T-helper 1 cell treated with Interleukin-12 subunit alpha and Interleukin-12 subunit beta and Interleukin-4 antibody, amounts not matched to agents 30 μg/mL and 1 μg/mL, for 36 hours (primary cell): ENCODE measurements around the gene HDAC4.
A peak's percentile ranks its signal among the peaks of the same experiment; 100 is the strongest.

ENCODE experiments used
- H3K27ac Mint-ChIP-seq: one replicate; pipeline ENCODE4 v1.8.0; 2021; ENCODE audit warnings: mild to moderate bottlenecking, mixed read lengths
- H3K27me3 Mint-ChIP-seq: one replicate; pipeline ENCODE4 v1.8.0; 2021; ENCODE audit warnings: low read depth, mixed read lengths
- H3K36me3 Mint-ChIP-seq: one replicate; pipeline ENCODE4 v1.8.0; 2021; ENCODE audit warnings: low read depth, mixed read lengths
- H3K4me1 Mint-ChIP-seq: one replicate; pipeline ENCODE4 v1.8.0; 2021; ENCODE audit warnings: low read depth, mixed read lengths
- H3K4me3 Mint-ChIP-seq: one replicate; pipeline ENCODE4 v1.8.0; 2021; ENCODE audit warnings: mild to moderate bottlenecking, moderate library complexity, mixed read lengths
- H3K9me3 Mint-ChIP-seq: one replicate; pipeline ENCODE4 v1.8.0; 2021; ENCODE audit warnings: mixed read lengths

The HDAC4 gene

DNA sequence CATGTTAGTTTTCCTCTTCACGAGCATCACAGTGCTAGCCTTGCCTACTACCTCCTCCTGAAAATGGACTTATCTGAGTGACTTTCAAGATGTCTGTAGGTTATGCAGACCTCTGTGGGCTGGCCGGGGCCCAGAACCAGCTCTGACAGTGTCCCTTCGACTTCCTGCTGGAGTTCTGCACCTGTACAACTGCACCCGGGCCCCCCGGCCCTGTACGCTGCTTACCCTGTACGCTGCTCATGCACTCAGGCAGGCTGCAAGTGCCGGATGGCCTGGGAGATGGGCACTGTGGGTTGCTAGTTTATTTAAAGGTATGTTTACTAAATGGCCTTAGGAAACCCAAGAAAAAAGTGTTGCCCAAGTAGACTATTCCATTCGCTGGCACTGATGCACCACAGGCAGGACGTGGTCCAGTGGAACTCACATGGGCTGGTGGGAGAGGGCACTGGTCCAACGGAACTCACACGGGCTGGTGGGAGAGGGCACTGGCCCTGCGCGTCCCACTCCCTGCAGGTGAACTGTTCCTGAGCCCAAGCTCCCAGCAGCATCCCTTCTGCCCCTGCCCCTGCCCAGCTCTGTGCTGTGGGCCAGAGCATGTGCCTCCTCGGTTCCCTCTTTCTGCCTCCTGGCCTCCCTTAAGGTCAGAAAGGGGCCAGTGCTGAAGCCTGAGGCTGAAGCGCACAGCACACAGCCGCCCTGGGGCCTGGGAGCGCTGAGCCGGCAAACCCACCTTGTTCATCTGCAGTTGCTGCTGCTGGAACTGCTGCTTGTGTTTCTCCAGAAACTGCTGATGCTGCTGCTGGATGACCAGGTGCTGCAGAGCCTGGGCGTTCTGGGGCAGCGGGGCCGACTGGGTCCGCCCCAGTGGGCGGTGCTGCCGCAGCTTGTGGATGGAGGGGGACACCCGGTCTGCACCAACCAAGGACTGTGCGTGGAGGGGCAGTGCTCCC is 274.8 kb downstream of the HDAC4 start:
- peaks cover 31% of the 10 kb centered on the region for H3K36me3 Mint-ChIP-seq
- peaks cover 5% of the 10 kb centered on the region for H3K9me3 Mint-ChIP-seq
- H3K4me3 Mint-ChIP-seq = no peak overlapping the region
- H3K4me1 Mint-ChIP-seq = peaks cover 4% of the 10 kb centered on the region
- no peaks in the 10 kb centered on the region for H3K27me3 Mint-ChIP-seq
- H3K27ac Mint-ChIP-seq = no peak overlapping the region

GRCh38 chr2:239124152-239124899 is 276.5 kb downstream of the HDAC4 start:
- Mint-ChIP-seq H3K27ac (no peak overlapping the region), H3K27me3 (no peaks in the 10 kb centered on the region), H3K4me1 (peaks cover 9% of the 10 kb centered on the region), H3K4me3 (no peak overlapping the region), H3K36me3 (peaks cover 25% of the 10 kb centered on the region), H3K9me3 (peaks cover 5% of the 10 kb centered on the region)

GRCh38 chr2:239122421-239123110 is 278.3 kb downstream of the HDAC4 start:
- H3K9me3 Mint-ChIP-seq = peaks cover 5% of the 10 kb centered on the region
- no peak overlapping the region for H3K4me3 Mint-ChIP-seq
- H3K27ac Mint-ChIP-seq = no peak overlapping the region
- no peaks in the 10 kb centered on the region for H3K27me3 Mint-ChIP-seq
- peaks cover 21% of the 10 kb centered on the region for H3K36me3 Mint-ChIP-seq
- H3K4me1 Mint-ChIP-seq = peaks cover 14% of the 10 kb centered on the region

DNA sequence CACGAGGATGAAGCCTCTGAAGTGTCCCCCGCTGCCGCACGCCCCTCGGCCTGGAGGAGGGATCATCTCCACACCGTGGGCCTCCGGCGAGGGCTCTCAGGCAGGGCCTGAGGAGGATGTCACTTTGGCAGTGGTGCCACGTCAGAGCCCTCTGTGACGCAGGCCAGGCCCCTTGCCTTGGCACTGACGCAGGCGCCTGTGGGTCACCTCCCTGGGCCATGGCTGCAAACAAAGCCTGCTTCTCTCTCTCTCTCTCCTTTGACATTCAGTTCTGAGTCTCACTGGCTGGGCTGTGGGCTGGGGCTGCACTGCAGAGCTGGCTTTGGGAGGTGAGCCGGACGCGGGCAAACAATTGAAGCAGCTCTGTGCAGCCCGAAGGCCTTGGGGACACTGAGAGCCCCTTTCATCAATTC is 279.2 kb downstream of the HDAC4 start:
- Mint-ChIP-seq H3K27ac (no peak overlapping the region), H3K9me3 (peaks cover 5% of the 10 kb centered on the region), H3K27me3 (no peaks in the 10 kb centered on the region), H3K4me1 (peaks cover 14% of the 10 kb centered on the region), H3K4me3 (no peak overlapping the region), H3K36me3 (peaks cover 22% of the 10 kb centered on the region)

GRCh38 chr2:239120664-239121063 is 280.2 kb downstream of the HDAC4 start:
- peaks cover 14% of the 10 kb centered on the region for H3K4me1 Mint-ChIP-seq
- H3K36me3 Mint-ChIP-seq = peaks cover 26% of the 10 kb centered on the region
- peaks cover 5% of the 10 kb centered on the region for H3K9me3 Mint-ChIP-seq
- H3K4me3 Mint-ChIP-seq = no peak overlapping the region
- no peaks in the 10 kb centered on the region for H3K27me3 Mint-ChIP-seq
- no peak overlapping the region for H3K27ac Mint-ChIP-seq

- H3K27ac Mint-ChIP-seq = peak overlapping the region; percentile 52
Observed at GRCh38 chr2:239119346-239120126, 281.3 kb downstream of the HDAC4 start.

GRCh38 chr2:239118675-239119211 is 282.1 kb downstream of the HDAC4 start:
- no peak overlapping the region for H3K4me3 Mint-ChIP-seq
- no peaks in the 10 kb centered on the region for H3K27me3 Mint-ChIP-seq
- peaks cover 12% of the 10 kb centered on the region for H3K36me3 Mint-ChIP-seq
- peaks cover 14% of the 10 kb centered on the region for H3K4me1 Mint-ChIP-seq
- H3K9me3 Mint-ChIP-seq = no peaks in the 10 kb centered on the region
- peak overlapping the region; percentile 52 for H3K27ac Mint-ChIP-seq

More at GRCh38 chr2:239119346-239120126, 281.3 kb downstream of the HDAC4 start:
- Mint-ChIP-seq H3K4me1 (peaks cover 14% of the 10 kb centered on the region), H3K4me3 (no peak overlapping the region), H3K9me3 (no peaks in the 10 kb centered on the region), H3K27me3 (no peaks in the 10 kb centered on the region), H3K36me3 (peaks cover 15% of the 10 kb centered on the region)

- Mint-ChIP-seq H3K4me1 (peaks cover 14% of the 10 kb centered on the region), H3K4me3 (no peak overlapping the region), H3K27ac (no peak overlapping the region), H3K27me3 (no peaks in the 10 kb centered on the region), H3K9me3 (no peaks in the 10 kb centered on the region), H3K36me3 (peaks cover 12% of the 10 kb centered on the region)
Observed at GRCh38 chr2:239118264-239118663, 282.6 kb downstream of the HDAC4 start.

DNA sequence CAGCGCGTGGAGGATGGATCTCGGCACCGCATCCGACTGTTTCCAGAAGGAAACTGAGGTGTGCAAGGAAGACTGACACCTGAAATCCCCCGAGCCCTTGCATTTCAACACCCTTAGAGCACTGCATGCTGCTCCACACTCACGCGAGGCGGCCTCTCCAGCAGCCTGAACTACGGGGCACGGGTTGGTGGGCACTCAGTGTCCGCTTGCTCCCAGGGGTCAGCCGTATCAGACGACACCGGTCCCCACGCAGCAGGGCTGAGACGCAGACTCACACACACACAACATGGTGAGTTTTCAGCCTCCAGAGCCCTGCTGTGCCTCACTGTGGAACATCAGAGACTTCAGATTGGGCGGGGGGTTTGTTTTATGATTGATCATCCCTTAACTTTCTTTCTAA is 283.0 kb downstream of the HDAC4 start:
- Mint-ChIP-seq H3K27ac (no peak overlapping the region), H3K4me1 (peaks cover 14% of the 10 kb centered on the region), H3K36me3 (peaks cover 12% of the 10 kb centered on the region), H3K9me3 (no peaks in the 10 kb centered on the region), H3K27me3 (no peaks in the 10 kb centered on the region), H3K4me3 (no peak overlapping the region)

- Mint-ChIP-seq H3K27ac (no peak overlapping the region), H3K27me3 (no peaks in the 10 kb centered on the region), H3K4me1 (peaks cover 12% of the 10 kb centered on the region), H3K4me3 (no peak overlapping the region), H3K9me3 (no peaks in the 10 kb centered on the region), H3K36me3 (peaks cover 7% of the 10 kb centered on the region)
Observed at GRCh38 chr2:239116456-239117246, 284.2 kb downstream of the HDAC4 start.

GRCh38 chr2:239115616-239116015 is 285.2 kb downstream of the HDAC4 start:
- Mint-ChIP-seq H3K27ac (no peak overlapping the region), H3K4me3 (no peak overlapping the region)

DNA sequence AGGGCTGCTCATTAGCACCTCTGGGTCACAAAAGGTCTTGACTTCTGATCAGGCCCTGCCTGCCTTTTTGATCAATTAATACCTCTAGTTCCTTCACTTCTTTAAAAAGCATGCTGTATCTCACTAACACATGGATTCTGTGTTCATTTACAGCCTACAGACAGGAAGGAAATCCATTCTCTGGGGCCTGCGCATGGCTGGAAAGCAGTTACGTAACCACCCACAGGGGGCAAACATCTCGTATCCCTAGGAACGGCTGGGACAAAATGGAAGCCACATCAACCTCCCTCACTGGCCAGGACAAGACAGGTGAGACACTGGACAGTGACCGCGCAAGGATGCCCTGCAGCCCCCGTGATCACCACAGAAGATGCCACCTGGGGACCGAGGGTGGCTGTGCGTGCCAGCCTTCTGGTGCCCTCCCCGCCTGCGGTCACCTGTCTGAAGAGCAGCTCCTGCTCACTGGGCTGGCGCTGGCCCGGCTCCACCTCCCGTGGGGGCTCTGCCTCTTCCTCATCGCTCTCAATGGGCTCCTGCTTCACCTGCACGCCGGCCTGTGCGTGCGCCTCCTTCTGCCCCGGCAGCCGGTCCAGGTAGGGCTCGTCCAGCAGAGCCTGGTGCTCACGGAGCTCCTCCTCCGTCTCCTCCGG is 286.1 kb downstream of the HDAC4 start:
- Mint-ChIP-seq H3K27ac (no peak overlapping the region), H3K9me3 (no peaks in the 10 kb centered on the region), H3K4me3 (no peak overlapping the region), H3K36me3 (peaks cover 12% of the 10 kb centered on the region), H3K4me1 (peaks cover 4% of the 10 kb centered on the region), H3K27me3 (no peaks in the 10 kb centered on the region)

More at GRCh38 chr2:239115616-239116015, 285.2 kb downstream of the HDAC4 start:
- Mint-ChIP-seq H3K9me3 (no peaks in the 10 kb centered on the region), H3K27me3 (no peaks in the 10 kb centered on the region), H3K4me1 (peaks cover 9% of the 10 kb centered on the region), H3K36me3 (peaks cover 7% of the 10 kb centered on the region)
